ENCODE measurements around the gene BMPR1B.

Gene BMPR1B

GRCh38 chr4:94918543-94918942 is 160.8 kb downstream of the BMPR1B start:
- DNase-seq = no peak

DNA sequence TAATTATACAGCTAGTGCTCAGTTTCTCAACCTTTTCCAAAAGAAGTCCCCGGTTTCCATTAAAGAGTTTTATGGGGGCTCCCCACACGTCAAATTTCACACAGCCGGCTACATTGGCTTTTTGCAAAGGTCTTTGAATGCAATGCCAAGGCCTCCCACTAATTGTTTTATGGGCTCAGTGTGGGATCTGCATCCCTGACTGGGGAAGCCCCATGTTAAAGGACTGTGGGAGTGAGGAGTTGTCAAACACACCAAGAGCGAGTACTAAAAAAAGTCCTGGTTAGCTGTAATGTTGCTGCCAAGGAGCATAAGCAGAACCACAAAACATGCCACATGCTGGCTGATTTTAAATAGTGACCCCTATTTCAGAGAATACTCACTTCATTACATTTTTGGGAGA is 162.6 kb downstream of the BMPR1B start:
- DNase-seq = no peak

DNA sequence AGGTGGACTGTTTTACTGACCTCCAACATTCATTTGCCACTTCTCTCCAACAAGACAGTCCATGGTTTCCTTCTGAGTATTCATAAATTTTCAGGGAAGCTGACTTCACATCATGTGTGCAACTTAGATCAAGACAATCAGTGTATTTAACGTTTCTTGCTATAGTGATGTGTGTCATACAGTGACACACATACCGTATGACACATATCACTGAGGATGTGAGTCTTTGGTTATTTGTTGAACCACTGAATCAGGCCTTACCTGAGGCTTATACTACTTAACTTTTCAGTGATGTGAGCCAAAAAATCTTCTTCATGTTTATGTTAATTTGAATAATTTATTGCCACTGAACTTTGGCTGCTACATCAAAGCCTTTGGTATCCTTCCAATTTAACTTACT is 166.8 kb downstream of the BMPR1B start:
- DNase-seq = no peak

DNA sequence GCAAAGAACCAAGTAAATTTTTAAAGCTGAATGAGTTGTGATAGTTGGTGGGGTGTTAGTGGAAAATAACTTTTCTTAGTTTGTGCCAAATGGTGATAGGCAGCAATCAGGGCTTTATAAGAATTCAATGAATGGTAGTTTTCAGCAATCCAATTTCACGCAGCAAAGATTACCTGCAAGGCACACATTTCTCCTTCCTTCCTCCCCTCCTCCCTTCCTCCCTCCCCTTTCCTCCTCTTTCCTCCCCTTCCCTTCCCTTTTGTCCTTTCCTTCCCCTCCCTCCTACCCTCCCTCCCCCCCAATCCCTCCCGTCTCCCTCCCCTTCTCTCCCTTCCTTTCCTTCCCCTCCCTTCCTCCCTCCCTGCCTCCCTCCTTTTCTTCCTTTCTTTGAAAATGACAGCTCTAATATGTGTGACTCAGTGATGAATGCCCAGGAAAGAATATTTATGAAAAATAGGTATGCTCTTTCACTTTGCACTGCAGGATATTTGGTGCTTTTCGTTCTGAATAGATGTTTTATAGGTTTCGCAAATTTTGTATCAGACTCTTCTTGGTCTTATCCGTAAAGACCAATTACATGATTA is 168.1 kb downstream of the BMPR1B start:
- no peak for DNase-seq

- DNase-seq = no peak
Measured at GRCh38 chr4:94926936-94927335, 169.2 kb downstream of the BMPR1B start.

GRCh38 chr4:94927696-94928095 is 169.9 kb downstream of the BMPR1B start:
- no peak for DNase-seq

DNA sequence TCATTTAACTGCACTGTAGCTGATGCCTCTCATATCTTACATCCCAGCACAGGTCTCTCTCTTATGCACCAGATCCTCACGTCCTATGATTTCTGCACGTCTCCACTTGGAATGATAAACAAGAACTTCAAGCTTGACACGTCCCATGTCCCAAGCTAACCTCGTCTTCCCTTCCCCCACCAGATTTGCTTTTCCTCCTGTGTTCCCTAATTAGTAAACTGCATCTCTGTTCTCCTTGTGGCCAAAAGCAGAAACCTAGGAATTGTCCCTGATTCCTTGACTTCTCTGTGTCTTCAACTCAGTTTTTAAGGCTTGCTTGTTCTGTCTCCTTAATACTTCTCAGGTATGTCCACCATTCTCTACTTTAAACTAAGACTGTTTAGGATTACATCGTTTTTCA is 171.9 kb downstream of the BMPR1B start:
- no peak for DNase-seq

GRCh38 chr4:94931626-94932025 is 173.9 kb downstream of the BMPR1B start:
- no peak for DNase-seq

- no peak for DNase-seq
Measured at GRCh38 chr4:94932366-94932765, 174.6 kb downstream of the BMPR1B start.

- no peak for DNase-seq
Measured at GRCh38 chr4:94933799-94934198, 176.0 kb downstream of the BMPR1B start.

DNA sequence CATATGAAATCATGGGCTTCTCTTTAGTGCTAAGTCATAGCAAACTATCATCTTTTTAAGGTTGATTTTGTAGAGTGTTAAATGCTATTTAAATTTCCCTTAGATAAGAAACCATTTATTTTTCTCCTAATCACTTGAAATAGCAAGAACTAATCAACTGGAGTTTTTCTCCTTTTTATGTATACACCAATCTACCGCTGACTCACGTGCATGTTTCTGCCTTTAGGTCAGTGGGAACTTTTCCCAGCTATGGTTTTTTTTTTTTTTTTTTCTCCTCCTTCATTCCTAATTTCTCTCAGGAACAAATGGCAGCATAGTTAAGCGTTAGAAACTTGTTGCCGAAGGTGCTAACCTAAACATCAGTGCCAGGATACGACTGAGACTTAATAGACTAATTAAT is 176.4 kb downstream of the BMPR1B start:
- no peak for DNase-seq

- no peak for DNase-seq
Measured at GRCh38 chr4:94934864-94935263, 177.1 kb downstream of the BMPR1B start.

GRCh38 chr4:94936854-94937253 is 179.1 kb downstream of the BMPR1B start:
- no peak for DNase-seq

GRCh38 chr4:94939791-94940519 is 182.2 kb downstream of the BMPR1B start:
- DNase-seq = no peak

GRCh38 chr4:94940520-94940908 is 182.8 kb downstream of the BMPR1B start:
- no peak for DNase-seq

DNA sequence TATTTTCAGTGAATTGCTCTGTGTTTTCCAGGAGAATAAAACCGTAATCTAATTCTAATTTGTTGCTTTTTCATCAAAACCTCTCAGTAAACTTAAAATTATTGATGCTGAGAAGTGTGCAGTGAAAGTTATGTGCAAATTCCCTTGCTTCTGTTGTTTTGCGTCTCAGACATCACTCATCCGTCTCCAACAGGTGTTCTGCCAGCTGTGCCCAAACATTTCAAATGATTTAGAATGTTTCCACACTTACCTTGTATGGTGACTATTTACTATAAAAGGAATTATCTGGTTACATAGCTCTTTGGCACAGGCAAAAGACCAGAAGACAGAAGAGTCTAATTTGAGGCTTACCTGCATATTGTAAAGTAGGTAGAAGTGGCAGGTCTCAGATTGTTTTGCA is 184.0 kb downstream of the BMPR1B start:
- DNase-seq = no peak

DNA sequence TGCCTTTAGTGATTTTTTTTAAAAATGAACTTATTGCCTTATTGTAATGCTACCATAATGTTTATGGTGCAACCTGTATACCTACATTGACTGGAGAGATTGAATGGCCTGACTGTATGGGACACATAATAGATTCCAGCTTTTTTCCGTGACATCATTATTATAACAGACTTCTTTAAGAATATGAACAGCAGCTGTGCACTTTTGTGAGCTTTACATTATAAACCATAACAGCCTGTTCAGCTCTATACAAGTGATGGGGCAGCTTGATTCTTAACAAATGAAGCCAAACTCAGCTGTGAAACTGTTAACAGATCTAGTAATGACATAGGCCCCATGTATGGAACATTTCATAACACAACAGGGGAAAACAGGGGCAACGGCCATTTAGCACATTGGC is 187.0 kb downstream of the BMPR1B start:
- DNase-seq = no peak

GRCh38 chr4:94947681-94948108 is 189.9 kb downstream of the BMPR1B start:
- no peak for DNase-seq

DNA sequence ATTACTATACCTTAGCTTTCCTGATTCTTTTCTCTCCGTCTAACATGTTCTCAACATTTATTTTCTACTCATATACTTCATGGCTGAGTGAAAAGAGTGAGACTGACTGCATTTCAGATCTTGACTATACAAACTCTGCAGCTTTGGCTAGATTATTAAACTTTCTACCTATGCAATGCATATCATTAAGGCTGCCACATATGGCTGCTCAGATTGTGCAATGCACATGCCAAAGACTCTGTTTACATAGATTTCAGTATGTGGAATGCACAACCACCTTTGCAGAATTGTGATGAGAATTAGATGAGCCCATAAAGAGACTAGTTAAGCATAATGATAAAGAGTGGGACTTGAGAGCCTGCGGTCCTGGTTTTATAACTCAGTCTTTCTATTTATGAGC is 196.5 kb downstream of the BMPR1B start:
- DNase-seq = no peak

- no peak for DNase-seq
Measured at GRCh38 chr4:94957030-94957429, 199.3 kb downstream of the BMPR1B start.

GRCh38 chr4:94959307-94959706 is 201.6 kb downstream of the BMPR1B start:
- DNase-seq = no peak

DNA sequence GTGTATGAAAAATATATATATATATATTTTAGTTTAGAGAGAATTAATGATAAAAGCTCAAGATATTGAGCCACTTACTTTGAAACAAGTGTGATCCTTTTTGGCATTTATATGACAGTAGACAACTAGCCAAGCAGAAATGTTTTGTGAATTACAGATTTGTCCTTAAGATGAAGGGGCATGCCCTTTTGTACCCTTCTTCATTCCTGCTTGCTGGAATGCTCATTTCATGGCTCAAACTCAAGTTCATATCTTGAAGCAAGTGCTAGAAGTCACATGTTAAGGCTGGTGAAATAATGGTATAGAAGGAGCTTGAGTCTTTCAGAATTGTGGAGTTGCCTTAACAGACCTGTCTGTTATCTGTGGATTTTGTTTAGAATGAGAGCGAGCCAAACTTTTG is 203.0 kb downstream of the BMPR1B start:
- DNase-seq = no peak

DNA sequence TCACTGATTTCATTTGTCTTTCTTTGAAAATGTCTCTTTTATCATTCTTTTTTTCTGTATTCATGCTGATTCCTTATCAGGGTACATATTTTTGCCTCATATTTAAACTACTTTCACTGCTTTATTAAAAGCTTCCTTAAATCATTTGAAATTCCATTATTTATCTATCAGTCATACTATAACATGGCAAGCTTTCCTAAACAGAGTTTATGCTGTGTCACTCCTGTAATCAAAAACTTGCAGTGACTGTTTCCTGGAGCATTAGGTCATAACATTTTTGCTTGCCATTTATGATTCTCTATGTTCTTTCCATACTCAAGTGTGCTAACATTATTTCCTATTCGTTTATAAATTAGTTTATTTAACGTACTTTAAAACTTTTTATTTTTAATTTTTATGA is 203.7 kb downstream of the BMPR1B start:
- DNase-seq = no peak

DNA sequence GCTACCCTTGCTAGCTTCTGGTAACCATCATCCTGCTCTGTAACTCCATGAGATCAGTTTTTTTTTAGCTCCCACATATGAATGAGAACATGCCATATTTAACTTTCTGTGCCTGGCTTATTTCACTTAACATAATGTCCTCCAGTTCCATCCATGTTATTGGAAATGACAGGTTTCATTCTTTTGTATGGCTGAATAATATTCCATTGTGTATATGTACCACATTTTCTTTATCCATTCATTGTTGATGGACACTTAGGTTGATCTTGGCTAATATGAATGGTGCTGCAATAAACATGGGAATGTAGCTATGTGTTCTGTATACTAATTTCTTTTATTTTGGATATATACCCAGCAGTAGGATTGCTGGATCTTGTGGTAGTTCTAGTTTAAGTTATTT is 204.7 kb downstream of the BMPR1B start:
- DNase-seq = no peak

GRCh38 chr4:94965852-94966251 is 208.1 kb downstream of the BMPR1B start:
- DNase-seq = no peak
